ENCODE results near the gene PTPRK. TPM values are rescaled to one million over a fixed set of nuclear protein-coding genes. Genes with fewer than 3 reads are reported as not detected.

PTPRK gene
- total and polyA plus RNA-seq, 9 of the 15 experiments (the other 6 are each of a cell fraction or from before 2014, with no cell fraction given): 0.04 to 0.51 TPM; not detected in 7

- no TSS peak for BruUV-seq (replicated peaks)
- ATAC-seq (no peak), DNase-seq (ENCODE audit: extremely low read depth in 1 of 4, low spot score in 3 of 4) (no peak), FAIRE-seq (no peak)
- Histone ChIP-seq H3K9ac (ENCODE audit: insufficient read depth in 1 of 2, low read depth in 2 of 2, low read length in 2 of 2) (no peak overlapping the region), H3K36me3 (ENCODE audit: control insufficient read depth, insufficient read depth, low read length) (no peaks in the 10 kb centered on the region), H3K27ac (ENCODE audit: extremely low read depth, low read depth, low read length) (no peak overlapping the region), H3K4me2 (ENCODE audit: insufficient read depth, low read length) (no peak overlapping the region), H3K27me3 (ENCODE audit: control insufficient read depth in 2 of 2, insufficient read depth in 2 of 2, low read length in 2 of 2) (no peaks in the 10 kb centered on the region), H3K9me3 (replicated peaks; ENCODE audit: control insufficient read depth, insufficient read depth, low read depth, low read length) (0 out of 2 replicates have a peak, but pooled peaks cover 2% of the 10 kb centered on the region), H4K20me1 (replicated peaks; ENCODE audit: control insufficient read depth, insufficient read depth, low read length) (no peaks in the 10 kb centered on the region), H2AFZ (ENCODE audit: low read depth, low read length) (no peak overlapping the region), H3K4me1 (replicated peaks in 1 of 2; ENCODE audit: control insufficient read depth in 2 of 2, insufficient read depth in 2 of 2, low read length in 2 of 2) (no peaks in the 10 kb centered on the region), H3K9me1 (ENCODE audit: control insufficient read depth, insufficient read depth, low read length) (no peaks in the 10 kb centered on the region), H3K79me2 (ENCODE audit: control insufficient read depth, insufficient read depth, low read length) (no peaks in the 10 kb centered on the region), H3K4me3 (no peak overlapping the region)
- intact Hi-C loops (cut with micrococcal nuclease): no loop called here
- POLR2A ChIA-PET: no interaction called here
- in situ Hi-C loops (cut with MboI): no loop called here
- WGBS (ENCODE audit: insufficient coverage, low coverage, missing lambda C conversion rate): 0% methylated on average over 1 of the region's 1 CpG
- TF ChIP-seq TBL1XR1 (IDR thresholded peaks at IDR 0.05; ENCODE audit: low read length in 2 of 2) (no peak), STAG1 (CRISPR knock-in tag; IDR thresholded peaks at IDR 0.05; ENCODE audit: borderline replicate concordance) (no peak), ZNF3 (CRISPR knock-in tag; IDR thresholded peaks at IDR 0.05) (no peak), GTF2E2 (tag; IDR thresholded peaks at IDR 0.05) (no peak), SMARCC2 (IDR thresholded peaks at IDR 0.05; ENCODE audit: low read depth) (no peak), ARID3B (CRISPR knock-in tag; IDR thresholded peaks at IDR 0.05; ENCODE audit: borderline replicate concordance) (no peak), FOXJ3 (CRISPR knock-in tag; IDR thresholded peaks at IDR 0.05) (no peak), ZNF586 (CRISPR knock-in tag; conservative IDR thresholded peaks at IDR 0.05) (no peak), ZNF644 (tag; IDR thresholded peaks at IDR 0.05; ENCODE audit: low read depth) (no peak), FOXJ2 (tag; IDR thresholded peaks at IDR 0.05) (no peak), ETV6 (IDR thresholded peaks at IDR 0.05; ENCODE audit: borderline replicate concordance in 1 of 2, low read depth in 2 of 2, low read length in 1 of 2) (no peak), ETV6 (CRISPR knock-in tag; IDR thresholded peaks at IDR 0.05; ENCODE audit: borderline replicate concordance) (no peak), RBM15 (IDR thresholded peaks at IDR 0.05; ENCODE audit: insufficient read depth, low read length) (no peak), SREBF2 (CRISPR knock-in tag; IDR thresholded peaks at IDR 0.05) (no peak), PCBP2 (IDR thresholded peaks at IDR 0.05; ENCODE audit: low read depth, low read length, poor library complexity, severe bottlenecking) (no peak), PML (IDR thresholded peaks at IDR 0.05; ENCODE audit: low read length) (no peak), RBM34 (IDR thresholded peaks at IDR 0.05; ENCODE audit: borderline replicate concordance, insufficient read depth, low read length) (no peak)
- CTCF ChIA-PET (ENCODE audit: low intra/inter-chr PET ratio): no interaction called here
Measured at GRCh38 chr6:128346569-128346968, 173.8 kb downstream of the PTPRK start.

Measured in K562 (cell line).